ENCODE data around the gene NGF.

Gene NGF

GRCh38 chr1:115330480-115331013 is 7.5 kb downstream of the NGF start:
- DNase-seq (ENCODE audit: low read depth in 1 of 2, low spot score in 1 of 2) = no peak
- no peak for TF ChIP-seq JUND (IDR thresholded peaks at IDR 0.05; ENCODE audit: low read depth)
- in situ Hi-C loops (cut with HindIII; ENCODE audit: low pct_unique_long_range_greater_than_20kb, low sequenced_read_pairs) = no loop called here

DNA sequence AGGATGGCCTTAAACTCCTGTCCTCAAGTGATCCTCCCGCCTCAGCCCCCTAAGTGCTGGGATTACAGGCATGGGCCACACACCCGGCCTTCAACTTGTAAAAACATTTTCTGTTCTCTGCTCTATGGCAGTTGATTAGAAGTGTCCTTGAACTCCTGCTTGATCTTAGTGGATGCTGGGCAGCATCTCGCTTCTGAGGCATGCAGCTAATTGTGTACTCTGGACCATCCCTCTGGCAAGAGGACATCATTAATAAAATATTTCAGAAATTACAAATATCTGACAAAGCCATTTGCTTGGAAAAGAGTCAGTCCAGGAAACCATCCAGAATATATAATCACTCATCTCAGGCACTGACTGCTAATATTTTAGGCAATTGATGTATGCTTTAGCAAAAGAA is 8.1 kb downstream of the NGF start:
- in situ Hi-C loops (cut with HindIII; ENCODE audit: low pct_unique_long_range_greater_than_20kb, low sequenced_read_pairs) = no loop called here
- no peak for TF ChIP-seq JUND (IDR thresholded peaks at IDR 0.05; ENCODE audit: low read depth)
- no peak for DNase-seq (ENCODE audit: low read depth in 1 of 2, low spot score in 1 of 2)

DNA sequence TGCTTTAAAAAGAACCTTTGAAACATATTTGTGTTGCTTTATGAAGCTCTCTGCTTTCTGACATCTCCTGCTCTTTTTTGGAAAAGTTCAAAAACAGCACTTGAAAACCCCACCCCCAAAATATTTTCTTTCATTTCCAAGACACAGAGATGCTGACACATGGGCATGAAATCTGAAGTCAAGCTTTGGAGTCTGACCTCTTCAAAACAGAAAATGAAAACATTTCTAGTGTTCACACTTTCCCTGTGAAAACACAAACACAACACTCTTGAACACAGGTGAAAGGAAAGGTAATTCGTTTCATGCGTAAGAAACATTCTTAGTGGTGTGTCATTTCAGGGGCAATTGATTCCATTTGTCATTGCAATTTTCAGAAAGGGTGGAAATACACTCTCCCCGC is 10.8 kb downstream of the NGF start:
- in situ Hi-C loops (cut with HindIII; ENCODE audit: low pct_unique_long_range_greater_than_20kb, low sequenced_read_pairs) = no loop called here
- TF ChIP-seq JUND (IDR thresholded peaks at IDR 0.05; ENCODE audit: low read depth) = no peak
- DNase-seq (ENCODE audit: low read depth in 1 of 2, low spot score in 1 of 2) = no peak

DNA sequence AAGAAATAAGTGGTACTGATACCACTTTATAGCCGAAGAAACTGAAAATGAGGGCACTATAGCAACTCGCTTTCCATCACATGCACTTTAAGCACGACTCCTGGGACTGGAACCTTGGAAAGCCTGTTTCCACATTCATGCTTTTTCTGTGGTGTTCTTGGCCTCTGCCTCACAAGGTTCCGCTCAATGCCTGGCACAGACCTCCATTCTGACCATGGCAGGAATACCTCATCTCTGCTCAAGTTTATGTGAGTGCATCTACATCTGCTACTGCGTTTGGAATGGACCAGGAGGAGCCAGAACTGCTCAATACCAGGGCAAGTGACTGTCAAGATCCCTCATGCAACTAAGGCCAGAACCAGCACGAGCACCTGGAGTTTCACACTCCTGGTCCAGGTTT is 11.6 kb downstream of the NGF start:
- TF ChIP-seq JUND (IDR thresholded peaks at IDR 0.05; ENCODE audit: low read depth) = no peak
- DNase-seq (ENCODE audit: low read depth in 1 of 2, low spot score in 1 of 2) = no peak
- in situ Hi-C loops (cut with HindIII; ENCODE audit: low pct_unique_long_range_greater_than_20kb, low sequenced_read_pairs) = no loop called here

GRCh38 chr1:115325874-115326273 is 12.2 kb downstream of the NGF start:
- in situ Hi-C loops (cut with HindIII; ENCODE audit: low pct_unique_long_range_greater_than_20kb, low sequenced_read_pairs) = no loop called here
- DNase-seq (ENCODE audit: low read depth in 1 of 2, low spot score in 1 of 2) = no peak
- no peak for TF ChIP-seq JUND (IDR thresholded peaks at IDR 0.05; ENCODE audit: low read depth)

GRCh38 chr1:115324649-115325420 is 13.2 kb downstream of the NGF start:
- no peak for TF ChIP-seq JUND (IDR thresholded peaks at IDR 0.05; ENCODE audit: low read depth)
- DNase-seq (ENCODE audit: low read depth in 1 of 2, low spot score in 1 of 2) = no peak
- in situ Hi-C loops (cut with HindIII; ENCODE audit: low pct_unique_long_range_greater_than_20kb, low sequenced_read_pairs) = no loop called here

DNA sequence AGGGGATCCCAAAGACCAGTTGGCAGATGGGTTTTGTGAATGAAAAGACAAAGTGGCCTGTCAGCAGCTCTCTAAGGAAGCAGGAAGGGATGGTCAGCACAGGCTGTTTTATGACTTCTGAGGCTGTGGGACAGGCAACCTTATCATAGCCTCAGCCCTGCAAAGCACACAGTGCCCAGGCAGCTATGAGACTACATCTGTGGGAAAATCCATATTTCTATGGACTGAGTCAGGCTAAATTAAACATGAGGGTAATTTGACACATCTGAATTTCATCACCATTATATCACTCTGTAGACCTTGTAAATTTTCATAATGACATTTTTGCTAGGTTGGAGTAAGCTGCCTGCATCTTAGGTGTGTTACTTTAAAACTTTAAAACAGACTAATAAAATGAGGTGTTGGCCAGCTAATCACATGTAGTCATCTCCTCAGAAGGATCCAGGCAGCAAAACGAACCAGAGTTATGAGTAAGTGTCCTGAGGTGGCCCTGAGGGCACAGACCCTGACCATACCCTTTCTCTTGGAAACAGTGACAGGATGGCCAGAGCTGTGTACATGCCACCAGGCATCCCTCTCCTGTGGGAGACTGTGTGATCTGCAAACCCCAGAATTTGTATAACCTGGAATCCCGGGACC is 14.6 kb downstream of the NGF start:
- no peak for DNase-seq (ENCODE audit: low read depth in 1 of 2, low spot score in 1 of 2)
- in situ Hi-C loops (cut with HindIII; ENCODE audit: low pct_unique_long_range_greater_than_20kb, low sequenced_read_pairs) = no loop called here
- no peak for TF ChIP-seq JUND (IDR thresholded peaks at IDR 0.05; ENCODE audit: low read depth)

GRCh38 chr1:115322631-115323030 is 15.4 kb downstream of the NGF start:
- DNase-seq (ENCODE audit: low read depth in 1 of 2, low spot score in 1 of 2) = no peak
- TF ChIP-seq JUND (IDR thresholded peaks at IDR 0.05; ENCODE audit: low read depth) = no peak
- in situ Hi-C loops (cut with HindIII; ENCODE audit: low pct_unique_long_range_greater_than_20kb, low sequenced_read_pairs) = no loop called here

DNA sequence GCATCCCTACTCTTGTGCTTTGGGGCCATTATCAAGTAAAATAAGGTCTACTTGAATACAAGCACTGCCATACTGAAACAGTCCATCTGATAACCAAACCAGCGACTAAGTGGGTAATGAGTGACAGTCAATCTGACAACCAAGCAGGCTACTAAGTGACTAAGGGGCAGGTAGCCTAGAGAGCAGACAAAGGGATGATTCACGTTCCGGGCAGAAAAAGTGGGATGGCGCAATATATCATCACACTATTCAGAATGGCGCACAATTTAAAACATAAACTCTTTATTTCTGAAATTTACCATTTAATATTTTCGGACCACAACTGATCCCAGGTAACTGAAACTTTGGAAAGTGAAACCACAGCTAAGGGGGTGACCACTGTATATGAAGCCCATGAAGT is 17.7 kb downstream of the NGF start:
- no peak for TF ChIP-seq JUND (IDR thresholded peaks at IDR 0.05; ENCODE audit: low read depth)
- no peak for DNase-seq (ENCODE audit: low read depth in 1 of 2, low spot score in 1 of 2)
- in situ Hi-C loops (cut with HindIII; ENCODE audit: low pct_unique_long_range_greater_than_20kb, low sequenced_read_pairs) = no loop called here

- TF ChIP-seq JUND (IDR thresholded peaks at IDR 0.05; ENCODE audit: low read depth) = no peak
- in situ Hi-C loops (cut with HindIII; ENCODE audit: low pct_unique_long_range_greater_than_20kb, low sequenced_read_pairs) = no loop called here
- DNase-seq (ENCODE audit: low read depth in 1 of 2, low spot score in 1 of 2) = no peak
Measured at GRCh38 chr1:115319706-115320105, 18.3 kb downstream of the NGF start.

DNA sequence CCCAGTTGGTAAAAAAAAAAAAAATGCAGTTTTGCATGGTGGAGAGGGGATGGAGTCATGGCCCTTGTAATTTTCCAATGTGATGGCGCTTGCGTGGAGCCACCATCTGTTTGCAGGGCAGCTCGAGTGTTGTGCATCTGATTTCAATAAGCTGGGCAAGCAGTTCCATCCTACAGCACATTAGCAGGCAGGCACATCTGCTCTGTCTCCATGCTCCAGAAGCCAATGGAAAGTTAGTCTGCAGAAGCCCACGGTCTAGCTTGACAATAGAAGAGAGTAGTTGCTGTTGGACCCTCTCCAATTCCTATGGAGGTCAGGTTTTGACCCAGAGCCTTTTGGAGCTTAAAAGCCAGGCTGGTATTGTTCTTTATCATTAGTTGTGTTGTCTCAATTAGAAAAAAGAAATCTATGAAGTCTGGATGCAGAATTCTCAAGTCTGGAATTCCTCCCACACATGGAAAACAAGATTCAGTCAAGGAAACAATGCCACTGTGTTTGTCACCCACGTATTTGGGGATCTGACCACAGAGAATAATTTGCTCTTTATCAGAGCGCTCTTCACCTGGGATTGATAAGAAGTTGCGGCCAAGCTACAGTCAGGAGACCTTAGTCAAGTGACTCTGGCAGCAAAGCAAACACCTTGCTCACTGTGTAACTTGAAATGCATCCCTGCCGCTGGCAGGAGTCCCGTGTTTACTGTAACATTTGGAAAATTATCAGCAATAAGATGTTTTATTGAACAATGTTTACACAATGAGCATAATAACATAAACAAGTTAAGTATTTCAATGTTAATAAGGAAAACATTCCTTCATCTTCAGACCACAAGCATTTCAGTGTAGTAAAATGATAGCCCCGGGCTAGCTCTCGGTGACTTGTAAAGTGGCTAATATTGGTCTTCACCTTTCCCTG is 20.7 kb downstream of the NGF start:
- no peak for TF ChIP-seq JUND (IDR thresholded peaks at IDR 0.05; ENCODE audit: low read depth)
- DNase-seq (ENCODE audit: low read depth in 1 of 2, low spot score in 1 of 2) = peak in 1 of 2 experiments; percentile 66
- in situ Hi-C loops (cut with HindIII; ENCODE audit: low pct_unique_long_range_greater_than_20kb, low sequenced_read_pairs) = no loop called here

DNA sequence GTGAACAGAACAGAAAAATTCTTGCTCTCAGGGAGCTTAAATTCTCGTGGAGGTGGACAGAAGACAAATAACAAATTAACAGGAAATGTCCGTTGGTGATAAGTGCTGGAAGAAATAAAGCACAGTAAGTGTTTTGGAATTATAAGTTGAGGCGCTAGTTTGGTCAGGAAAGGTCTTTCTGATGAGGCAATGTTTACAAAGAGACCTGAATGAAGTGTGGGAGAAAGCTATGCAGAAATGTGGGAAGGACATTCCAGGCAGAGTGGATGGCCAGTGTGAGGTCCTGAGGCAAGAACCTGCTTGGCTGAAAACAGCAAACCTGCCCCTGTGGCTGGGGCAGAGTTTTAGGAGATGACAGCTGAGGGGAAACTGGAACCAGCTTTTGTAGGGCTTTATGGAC is 23.3 kb downstream of the NGF start:
- TF ChIP-seq JUND (IDR thresholded peaks at IDR 0.05; ENCODE audit: low read depth) = no peak
- DNase-seq (ENCODE audit: low read depth in 1 of 2, low spot score in 1 of 2) = peak in 1 of 2 experiments; percentile 66
- in situ Hi-C loops (cut with HindIII; ENCODE audit: low pct_unique_long_range_greater_than_20kb, low sequenced_read_pairs) = no loop called here
